Lung (tissue), 12 donors: Measurements from ENCODE around the gene SCCPDH. TPM values are rescaled to one million over a fixed set of nuclear protein-coding genes. Genes with fewer than 3 reads are reported as not detected.
"Not testable (repeated sequence)": the region's sequence is repeated elsewhere in the genome, so short reads cannot be mapped to it uniquely, and the experiment has no call there.

Source experiments
- ATAC-seq: fragments of 200-7000 bp; cut with Tn5 transposase; one replicate; pipeline ENCODE4 v1.9.1; 2020; ENCODE audit warnings: moderate number of reproducible peaks; ENCODE audit not compliant: insufficient read depth, low FRiP score
- DNase-seq, 3 donors: peaks; one replicate each; pipeline ENCODE4 v3.0.0-alpha.2; 2013 to 2017
- H3K27ac ChIP-seq, 2 donors: one replicate each; pipeline ENCODE4 v1.5.1; 2013; ENCODE audit warnings: mild to moderate bottlenecking in 2 of 2, moderate library complexity in 2 of 2, control low read depth in 1 of 2, inconsistent platforms in 1 of 2, low read depth in 1 of 2, low read length in 1 of 2
- H3K27me3 ChIP-seq, 3 donors: one replicate each; pipeline ENCODE4 v1.5.1; 2013; ENCODE audit warnings: low read length in 2 of 3; ENCODE audit not compliant: control insufficient read depth in 3 of 3, insufficient read depth in 3 of 3
- H3K36me3 ChIP-seq, 4 donors: one replicate each; pipeline ENCODE4 v1.5.1; 2013; ENCODE audit warnings: low read length in 4 of 4, mild to moderate bottlenecking in 1 of 4, moderate library complexity in 1 of 4; ENCODE audit not compliant: control insufficient read depth in 4 of 4, insufficient read depth in 4 of 4
- H3K4me1 ChIP-seq, 5 donors: one replicate each; pipeline ENCODE4 v1.5.1; 2013; ENCODE audit warnings: low read length in 5 of 5, mild to moderate bottlenecking in 2 of 5, moderate library complexity in 1 of 5; ENCODE audit not compliant: control insufficient read depth in 5 of 5, insufficient read depth in 5 of 5
- H3K4me3 ChIP-seq: one replicate; pipeline ENCODE4 v1.5.1; 2013; ENCODE audit warnings: mild to moderate bottlenecking, control low read depth, moderate library complexity
- H3K9ac ChIP-seq, 2 donors: one replicate each; pipeline ENCODE4 v1.5.1; 2013; ENCODE audit warnings: low read length in 2 of 2, control low read depth in 1 of 2; ENCODE audit not compliant: insufficient read depth in 1 of 2
- H3K9me3 ChIP-seq, 4 donors: one replicate each; pipeline ENCODE4 v1.5.1; 2013; ENCODE audit warnings: low read length in 3 of 4, mild to moderate bottlenecking in 1 of 4, moderate library complexity in 1 of 4; ENCODE audit not compliant: control insufficient read depth in 4 of 4, insufficient read depth in 3 of 4
- CTCF ChIP-seq: IDR thresholded peaks from 2 replicates; pipeline ENCODE4 v1.5.1; 2012; ENCODE audit warnings: mild to moderate bottlenecking; ENCODE audit errors: control extremely low read depth, extremely low read depth
- WGBS, 2 donors: extraction: QIAGEN DNeasy Blood & Tissue Kit; methylation state at CpG; one replicate each; pipeline ENCODE4 v1.1.7; 2013; 5-methylcytosine and 5-hydroxymethylcytosine counted together
- polyA plus RNA-seq, 2 donors: library from polyadenylated mRNA; stranded (reverse); fragments of 200-250 nt; gene quantifications; one replicate each; pipeline ENCODE4 v1.2.1, GENCODE V29; 2013
- total RNA-seq, 2 donors: library from RNA; depleted of rRNA in 1 of 2; stranded (reverse); fragments of >200 nt in 1 of 2; gene quantifications; one replicate each; pipeline ENCODE4 v1.2.1, GENCODE V29; 2014 to 2021
- donor health status: control.
- donor health status: control.
- donor health status: Bipolar disorder and iron deficiency.
- donor health status: healthy.
- donor health status: DM: yes; HTN: yes; CAD: no.

The SCCPDH gene
- total and polyA plus RNA-seq, 4 donors = 14.2 to 34.0 (median 24.8) TPM

GRCh38 chr1:246730839-246731238 is 6.6 kb downstream of the SCCPDH start:
- H3K27me3 ChIP-seq = no peaks in the 10 kb centered on the region
- peaks cover 17 to 45% (median 29%) of the 10 kb centered on the region in 4 donors for H3K36me3 ChIP-seq
- no peaks in the 10 kb centered on the region for H3K4me1 ChIP-seq
- no peak for TF ChIP-seq CTCF
- ATAC-seq = no peak
- H3K9me3 ChIP-seq = no peaks in the 10 kb centered on the region
- DNase-seq = no peak
- no peak overlapping the region for H3K9ac ChIP-seq
- H3K4me3 ChIP-seq = no peak overlapping the region
- WGBS, 2 donors = 57 to 81% methylated on average over 8 of the region's 8 CpGs
- no peak overlapping the region for H3K27ac ChIP-seq

GRCh38 chr1:246731873-246732272 is 7.7 kb downstream of the SCCPDH start:
- not testable (repeated sequence) for ATAC-seq, H3K4me1 ChIP-seq, H3K27ac ChIP-seq, DNase-seq, H3K9ac ChIP-seq, H3K4me3 ChIP-seq, H3K27me3 ChIP-seq, H3K9me3 ChIP-seq
- 99% methylated on average over 3 of the region's 3 CpGs for WGBS, 2 donors
- peaks cover 19 to 46% (median 28%) of the 10 kb centered on the region in 4 donors for H3K36me3 ChIP-seq

GRCh38 chr1:246733704-246734103 is 9.5 kb downstream of the SCCPDH start:
- H3K36me3 ChIP-seq = peaks cover 16 to 36% (median 19%) of the 10 kb centered on the region in 4 donors
- H3K4me3 ChIP-seq = no peak overlapping the region
- no peaks in the 10 kb centered on the region for H3K4me1 ChIP-seq
- no peak for TF ChIP-seq CTCF
- no peak overlapping the region for H3K27ac ChIP-seq
- H3K9me3 ChIP-seq = peaks cover 0 to 2% (median 0%) of the 10 kb centered on the region in 4 donors
- ATAC-seq (no peak), DNase-seq (no peak)
- H3K9ac ChIP-seq = no peak overlapping the region
- no peaks in the 10 kb centered on the region for H3K27me3 ChIP-seq

DNA sequence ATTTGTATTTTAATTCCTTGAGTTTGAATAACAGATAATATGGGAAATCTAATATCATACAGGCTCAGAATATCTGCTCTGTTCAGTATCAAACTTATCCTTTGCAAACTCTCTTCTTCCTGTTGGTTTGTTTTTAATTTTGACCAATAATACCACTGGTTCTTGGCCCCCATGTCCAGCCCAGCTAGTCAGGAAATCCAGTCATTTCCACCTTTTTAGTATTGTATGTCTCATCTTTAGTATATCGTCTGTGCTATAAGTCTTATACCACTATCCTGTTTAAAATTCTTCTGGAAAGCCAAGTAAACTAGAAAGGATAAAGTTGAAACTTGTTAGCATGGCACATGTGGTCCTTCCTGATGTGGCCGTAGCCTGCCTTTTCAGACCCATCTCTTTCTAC is 10.7 kb downstream of the SCCPDH start:
- no peaks in the 10 kb centered on the region for H3K4me1 ChIP-seq
- TF ChIP-seq CTCF = no peak
- no peaks in the 10 kb centered on the region for H3K27me3 ChIP-seq
- no peak overlapping the region for H3K4me3 ChIP-seq
- H3K36me3 ChIP-seq = peaks cover 12 to 35% (median 15%) of the 10 kb centered on the region in 4 donors
- DNase-seq = no peak
- WGBS, 2 donors = 78 to 79% methylated on average over 2 of the region's 2 CpGs
- no peak overlapping the region for H3K9ac ChIP-seq
- no peak for ATAC-seq
- peaks cover 0 to 2% (median 0%) of the 10 kb centered on the region in 4 donors for H3K9me3 ChIP-seq
- H3K27ac ChIP-seq = no peak overlapping the region
